Endothelial cell of umbilical vein (primary cell): Measurements from ENCODE around the gene AP4M1. TPM values are rescaled to one million over a fixed set of nuclear protein-coding genes. Genes with fewer than 3 reads are reported as not detected.

Source experiments
- BruUV-seq: library from RNA; stranded (reverse); fragments of 400-500 nt; replicated peaks from 2 replicates; lab custom pipeline; 2021; lab: Mats Ljungman, UMichigan
- CTCF ChIA-PET: fragments of 300-600, 350-600 bp; sonication (Branson Sonifier 250); formaldehyde crosslinking; loops from one replicate; lab custom pipeline; 2021; ENCODE audit warnings: antibody characterized with exemption, inconsistent platforms; lab: Charles Lee
- POLR2A ChIA-PET: fragments of 300-600, 350-600 bp; sonication (Branson Sonifier 250); formaldehyde crosslinking; loops from one replicate; lab custom pipeline; 2021; ENCODE audit warnings: antibody characterized with exemption, inconsistent platforms; lab: Charles Lee
- DNase-seq: peaks from one replicate; pipeline ENCODE4 v3.0.0-alpha.2; 2011; ENCODE audit warnings: low read depth, low spot score
- FAIRE-seq: peaks from 2 replicates; lab custom pipeline; 2011; peaks lifted over from hg19 to GRCh38; lab: Jason Lieb, UNC
- H2AFZ ChIP-seq: 2 replicates; pipeline ENCODE4 v1.6.0; 2012; ENCODE audit warnings: low read depth, low read length, control low read depth, inconsistent platforms
- H3K27ac ChIP-seq: 2 replicates; pipeline ENCODE4 v1.5.1; 2011; ENCODE audit warnings: low read depth, mild to moderate bottlenecking, control low read depth, low read length, moderate library complexity; ENCODE audit not compliant: insufficient read depth
- H3K27me3 ChIP-seq, 2 experiments: 2 replicates each; pipeline versions ENCODE4 v1.6.0 to v1.6.1; 2011; ENCODE audit warnings: low read length in 2 of 2, mixed read lengths in 1 of 2; ENCODE audit not compliant: control insufficient read depth in 2 of 2, insufficient read depth in 2 of 2
- H3K36me3 ChIP-seq, 2 experiments: 2 replicates in 1 of 2; 3 replicates in 1 of 2; pipeline ENCODE4 v1.5.1; 2011; ENCODE audit warnings: low read length in 2 of 2, mild to moderate bottlenecking in 1 of 2, moderate library complexity in 1 of 2; ENCODE audit not compliant: control insufficient read depth in 2 of 2, insufficient read depth in 2 of 2; ENCODE audit errors: extremely low read depth in 1 of 2
- H3K4me1 ChIP-seq: 3 replicates; pipeline ENCODE4 v1.5.1; 2011; ENCODE audit warnings: mild to moderate bottlenecking, low read length; ENCODE audit not compliant: control insufficient read depth, insufficient read depth; ENCODE audit errors: extremely low read depth
- H3K4me2 ChIP-seq: 2 replicates; pipeline ENCODE4 v1.6.1; 2011; ENCODE audit warnings: low read length, control low read depth, mixed read lengths; ENCODE audit not compliant: insufficient read depth
- H3K4me3 ChIP-seq, 3 experiments: fragments of 200-600 bp in 1 of 3; sonication (generic), shearing (Covaris generic) in 1 of 3; replicated peaks in 1 of 3; 2 replicates each; pipeline ENCODE4 v1.5.1; 2011 to 2016; ENCODE audit warnings: control low read depth in 3 of 3, low read length in 3 of 3, mild to moderate bottlenecking in 2 of 3, inconsistent platforms in 1 of 3, low read depth in 1 of 3, moderate library complexity in 1 of 3; ENCODE audit not compliant: insufficient read depth in 1 of 3
- H3K79me2 ChIP-seq: 2 replicates; pipeline ENCODE4 v1.6.0; 2012; ENCODE audit warnings: low read length, inconsistent platforms; ENCODE audit not compliant: control insufficient read depth, insufficient read depth
- H3K9ac ChIP-seq: replicated peaks from 2 replicates; pipeline ENCODE3; 2011; ENCODE audit warnings: low read length, control low read depth; ENCODE audit not compliant: insufficient read depth; ENCODE audit errors: extremely low read depth
- H3K9me1 ChIP-seq: replicated peaks from 3 replicates; pipeline ENCODE4 v1.6.0; 2011; ENCODE audit warnings: mild to moderate bottlenecking, low read length; ENCODE audit not compliant: control insufficient read depth, insufficient read depth; ENCODE audit errors: extremely low read depth
- H3K9me3 ChIP-seq: replicated peaks from 2 replicates; pipeline ENCODE4 v1.5.1; 2012; ENCODE audit warnings: low read length, inconsistent platforms; ENCODE audit not compliant: control insufficient read depth, insufficient read depth
- H4K20me1 ChIP-seq: replicated peaks from 2 replicates; pipeline ENCODE3; 2011; ENCODE audit warnings: mild to moderate bottlenecking, low read length; ENCODE audit not compliant: control insufficient read depth, insufficient read depth; ENCODE audit errors: extremely low read depth
- EZH2 ChIP-seq: IDR thresholded peaks from 2 replicates; pipeline ENCODE4 v1.6.1; 2012; ENCODE audit warnings: borderline replicate concordance, low read depth, mild to moderate bottlenecking, moderate library complexity, low read length, inconsistent platforms; ENCODE audit not compliant: severe bottlenecking
- FOS ChIP-seq: IDR thresholded peaks from 2 replicates; pipeline ENCODE4 v1.6.1; 2011; ENCODE audit warnings: mild to moderate bottlenecking, low read length, moderate library complexity, borderline replicate concordance; ENCODE audit not compliant: insufficient read depth
- GATA2 ChIP-seq: IDR thresholded peaks from 2 replicates; pipeline ENCODE4 v1.7.0; 2011; ENCODE audit warnings: low read depth, mild to moderate bottlenecking, moderate library complexity, mixed read lengths, low read length; ENCODE audit not compliant: insufficient read length, insufficient read depth
- JUN ChIP-seq: IDR thresholded peaks from 2 replicates; pipeline ENCODE4 v1.6.1; 2011; ENCODE audit warnings: borderline replicate concordance, low read depth; ENCODE audit not compliant: insufficient read length, insufficient read depth
- MYC ChIP-seq: IDR thresholded peaks from one replicate; pipeline ENCODE4 v1.6.1; 2011; ENCODE audit warnings: mild to moderate bottlenecking, low read depth, low read length
- POLR2A ChIP-seq: IDR thresholded peaks from 2 replicates; pipeline ENCODE4 v1.6.1; 2012; ENCODE audit warnings: low read depth, mild to moderate bottlenecking, control low read depth, low read length
- POLR2AphosphoS5 ChIP-seq: IDR thresholded peaks from 2 replicates; pipeline ENCODE4 v1.6.1; 2012; ENCODE audit warnings: low read depth, mild to moderate bottlenecking, control low read depth, low read length, moderate library complexity; ENCODE audit not compliant: insufficient read depth
- dilution Hi-C: fragments of 300-500 bp; cut with MboI; formaldehyde crosslinking; loops from one replicate; pipeline ENCODE4 v1.15.0; 2019; ENCODE audit warnings: low sequenced_read_pairs; ENCODE audit not compliant: extremely low pct_ligation_motif_present
- intact Hi-C: fragments of 100-400 bp; cut with micrococcal nuclease; formaldehyde crosslinking; loops from one replicate; pipeline ENCODE4 v1.10.0; 2022
- polyA plus RNA-seq, 4 experiments: library from polyadenylated mRNA; depleted of rRNA in 3 of 4; stranded (reverse) in 3 of 4; unstranded in 1 of 4; fragments of >200 nt; gene quantifications; 2 replicates each; pipeline versions ENCODE4 v1.2.1 to v1.2.3, GENCODE V29; 2011 to 2012; ENCODE audit warnings: missing spikeins in 1 of 4
- total RNA-seq: library from RNA; stranded (reverse); gene quantifications from 2 replicates; pipeline ENCODE4 v1.2.3, GENCODE V29; 2021
- TF ChIP-seq, protein P1 (sequence below): IDR thresholded peaks from 2 replicates; pipeline ENCODE4 v1.6.1; 2011; ENCODE audit not compliant: insufficient read depth, insufficient read length
- TF ChIP-seq, protein P2 (sequence below), 2 donors: IDR thresholded peaks; 1 replicate in 1 of 2; 2 replicates in 1 of 2; pipeline ENCODE4 v1.5.1; 2011; ENCODE audit warnings: low read length in 2 of 2, mild to moderate bottlenecking in 2 of 2, moderate library complexity in 2 of 2, control low read depth in 1 of 2, inconsistent platforms in 1 of 2, low read depth in 1 of 2; ENCODE audit not compliant: insufficient read depth in 1 of 2; ENCODE audit errors: extremely low read depth in 1 of 2

The AP4M1 gene
- total and polyA plus RNA-seq, 2 donors (not counting 3 experiments of a cell fraction or from before 2014, with no cell fraction given) = 20.5 to 27.4 TPM

DNA sequence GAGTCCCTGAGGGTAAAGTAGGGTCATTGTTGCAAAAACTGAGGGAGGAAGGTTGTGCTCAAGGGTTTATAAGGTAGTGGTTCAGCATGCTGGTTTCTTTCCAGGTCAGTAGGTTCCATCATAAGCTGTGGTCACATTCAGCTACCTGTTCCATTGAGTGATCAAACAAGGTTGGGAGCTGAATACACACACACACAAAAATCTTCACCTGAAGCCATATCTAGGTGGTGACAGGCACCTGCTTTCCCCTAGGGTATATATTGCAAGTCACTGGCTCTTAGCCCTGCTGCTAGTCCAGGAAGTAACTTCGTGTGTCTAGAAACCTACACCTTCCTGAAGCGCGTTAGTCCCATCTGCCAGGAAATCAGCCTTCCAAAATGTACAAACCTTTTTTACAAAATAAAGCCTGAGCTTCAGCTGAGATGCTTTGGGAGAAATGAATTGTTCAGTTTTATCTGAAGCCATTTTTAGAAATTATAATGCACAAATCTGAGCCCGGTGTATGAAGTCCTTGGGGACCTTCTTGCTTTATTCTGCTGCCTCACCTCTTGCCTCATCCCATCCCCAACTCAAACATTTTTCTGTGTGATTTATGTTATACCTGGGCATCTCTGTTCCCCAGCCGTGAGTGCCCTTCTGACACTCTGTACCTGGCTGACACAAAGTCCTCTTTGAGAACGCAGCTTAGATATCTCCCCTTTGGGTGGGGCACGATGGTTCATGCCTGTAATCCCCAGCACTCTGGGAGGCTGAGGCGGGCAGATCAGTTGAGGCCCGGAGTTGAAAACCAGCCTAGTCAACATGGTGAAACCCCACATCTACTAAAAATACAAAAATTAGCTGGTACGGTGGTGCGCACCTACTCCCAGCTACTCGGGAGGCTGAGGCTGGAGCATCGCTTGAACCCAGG, 36.7 kb downstream of the AP4M1 start:
- intact Hi-C loops = no loop called here
- H2AFZ ChIP-seq = no peak overlapping the region
- no peaks in the 10 kb centered on the region for H3K9me1 ChIP-seq
- no peaks in the 10 kb centered on the region for H3K79me2 ChIP-seq
- FAIRE-seq = no peak
- ChIA-PET POLR2A (no interaction called here), CTCF (interaction anchor here (0.6 to 2.2 kb wide), 4 partner anchors 10 to 270 kb away, joined by 3 to 8 read pairs (median 3); partner anchors contain the start of gene LAMTOR4)
- no peaks in the 10 kb centered on the region for H3K36me3 ChIP-seq
- TF ChIP-seq POLR2A (no peak), JUN (no peak), EZH2 (no peak), MYC (no peak), POLR2AphosphoS5 (no peak), FOS (no peak), GATA2 (no peak)
- TF ChIP-seq, protein P1, sequence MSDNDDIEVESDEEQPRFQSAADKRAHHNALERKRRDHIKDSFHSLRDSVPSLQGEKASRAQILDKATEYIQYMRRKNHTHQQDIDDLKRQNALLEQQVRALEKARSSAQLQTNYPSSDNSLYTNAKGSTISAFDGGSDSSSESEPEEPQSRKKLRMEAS = no peak
- TF ChIP-seq, protein P2, sequence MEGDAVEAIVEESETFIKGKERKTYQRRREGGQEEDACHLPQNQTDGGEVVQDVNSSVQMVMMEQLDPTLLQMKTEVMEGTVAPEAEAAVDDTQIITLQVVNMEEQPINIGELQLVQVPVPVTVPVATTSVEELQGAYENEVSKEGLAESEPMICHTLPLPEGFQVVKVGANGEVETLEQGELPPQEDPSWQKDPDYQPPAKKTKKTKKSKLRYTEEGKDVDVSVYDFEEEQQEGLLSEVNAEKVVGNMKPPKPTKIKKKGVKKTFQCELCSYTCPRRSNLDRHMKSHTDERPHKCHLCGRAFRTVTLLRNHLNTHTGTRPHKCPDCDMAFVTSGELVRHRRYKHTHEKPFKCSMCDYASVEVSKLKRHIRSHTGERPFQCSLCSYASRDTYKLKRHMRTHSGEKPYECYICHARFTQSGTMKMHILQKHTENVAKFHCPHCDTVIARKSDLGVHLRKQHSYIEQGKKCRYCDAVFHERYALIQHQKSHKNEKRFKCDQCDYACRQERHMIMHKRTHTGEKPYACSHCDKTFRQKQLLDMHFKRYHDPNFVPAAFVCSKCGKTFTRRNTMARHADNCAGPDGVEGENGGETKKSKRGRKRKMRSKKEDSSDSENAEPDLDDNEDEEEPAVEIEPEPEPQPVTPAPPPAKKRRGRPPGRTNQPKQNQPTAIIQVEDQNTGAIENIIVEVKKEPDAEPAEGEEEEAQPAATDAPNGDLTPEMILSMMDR (IDR thresholded peaks at IDR 0.05; ENCODE audit: extremely low read depth in 1 of 2, insufficient read depth in 1 of 2, low read depth in 1 of 2, low read length in 2 of 2) = no peak
- no peak overlapping the region for H3K4me3 ChIP-seq
- no peak overlapping the region for H3K27ac ChIP-seq
- no peaks in the 10 kb centered on the region for H4K20me1 ChIP-seq
- BruUV-seq = no TSS peak
- H3K27me3 ChIP-seq = peaks cover 0 to 3% of the 10 kb centered on the region in 2 experiments
- H3K9ac ChIP-seq = no peak overlapping the region
- H3K4me2 ChIP-seq = no peak overlapping the region
- H3K9me3 ChIP-seq = no peaks in the 10 kb centered on the region
- dilution Hi-C loops = no loop called here
- no peak for DNase-seq
- H3K4me1 ChIP-seq = no peaks in the 10 kb centered on the region
